ENCODE data around the gene NCCRP1.

- TF ChIP-seq CTCF (IDR thresholded peaks at IDR 0.05) = no peak
- no peak for TF ChIP-seq POLR2A (IDR thresholded peaks at IDR 0.05)
Measured at GRCh38 chr19:39177110-39177699, 19.6 kb upstream of the NCCRP1 start.
